ENCODE measurements around the gene ABCB8. TPM values are rescaled to one million over a fixed set of nuclear protein-coding genes. Genes with fewer than 3 reads are reported as not detected.

ABCB8 gene
- total RNA-seq, 4 donors from 2014 or later = 22.9 to 35.2 (median 27.6) TPM

- TF ChIP-seq POLR2A (IDR thresholded peaks at IDR 0.05) = no peak
- TF ChIP-seq CTCF (IDR thresholded peaks at IDR 0.05) = no peak
- intact Hi-C loops (cut with DNase I; ENCODE audit: low total_unique reads) = no loop called here
- DNase-seq (ENCODE audit: low spot score in 2 of 2) = no peak
- H3K4me3 ChIP-seq (ENCODE audit: low read depth, poor library complexity, severe bottlenecking) = no peak overlapping the region
- 87 to 92% methylated on average over 6 of the region's 6 CpGs for WGBS, 2 donors
These were observed 36.7 kb downstream of the ABCB8 start for GRCh38 chr7:151064993-151065392.

GRCh38 chr7:151065516-151065915 lies 37.3 kb downstream of the ABCB8 start:
- intact Hi-C loops (cut with DNase I; ENCODE audit: low total_unique reads) = no loop called here
- no peak overlapping the region for H3K4me3 ChIP-seq (ENCODE audit: low read depth, poor library complexity, severe bottlenecking)
- 93 to 94% methylated on average over 14 of the region's 14 CpGs for WGBS, 2 donors
- DNase-seq (ENCODE audit: low spot score in 2 of 2) = no peak
- no peak for TF ChIP-seq CTCF (IDR thresholded peaks at IDR 0.05)
- no peak for TF ChIP-seq POLR2A (IDR thresholded peaks at IDR 0.05)

GRCh38 chr7:151066273-151066974 lies 38.2 kb downstream of the ABCB8 start:
- no peak for DNase-seq (ENCODE audit: low spot score in 2 of 2)
- intact Hi-C loops (cut with DNase I; ENCODE audit: low total_unique reads) = no loop called here
- no peak overlapping the region for H3K4me3 ChIP-seq (ENCODE audit: low read depth, poor library complexity, severe bottlenecking)
- WGBS, 2 donors = 88 to 89% methylated on average over 39 of the region's 39 CpGs
- no peak for TF ChIP-seq POLR2A (IDR thresholded peaks at IDR 0.05)
- TF ChIP-seq CTCF (IDR thresholded peaks at IDR 0.05) = no peak

GRCh38 chr7:151068069-151068773 lies 40.0 kb downstream of the ABCB8 start:
- TF ChIP-seq POLR2A (IDR thresholded peaks at IDR 0.05) = no peak
- TF ChIP-seq CTCF (IDR thresholded peaks at IDR 0.05) = no peak
- WGBS, 2 donors = 83 to 88% methylated on average over 12 of the region's 12 CpGs
- intact Hi-C loops (cut with DNase I; ENCODE audit: low total_unique reads) = no loop called here
- DNase-seq (ENCODE audit: low spot score in 2 of 2) = no peak
- H3K4me3 ChIP-seq (ENCODE audit: low read depth, poor library complexity, severe bottlenecking) = no peak overlapping the region

- TF ChIP-seq CTCF (IDR thresholded peaks at IDR 0.05) (no peak), POLR2A (IDR thresholded peaks at IDR 0.05) (no peak)
- intact Hi-C loops (cut with DNase I; ENCODE audit: low total_unique reads) = no loop called here
- no peak for DNase-seq (ENCODE audit: low spot score in 2 of 2)
- WGBS, 2 donors = 73 to 89% methylated on average over 10 to 16 of the region's 17 CpGs
- no peak overlapping the region for H3K4me3 ChIP-seq (ENCODE audit: low read depth, poor library complexity, severe bottlenecking)
These were observed 41.8 kb downstream of the ABCB8 start for GRCh38 chr7:151069841-151070573.
